B cell (primary cell): ENCODE measurements around the gene TREML2.

Experiments used
- CTCF ChIP-seq: fragments of 200-600 bp; IDR thresholded peaks from one replicate; pipeline ENCODE4 v1.8.0; 2022; ENCODE audit warnings: antibody characterized with exemption, mild to moderate bottlenecking
- EZH2 ChIP-seq: IDR thresholded peaks from 2 replicates; pipeline ENCODE4 v1.6.1; 2012; ENCODE audit warnings: borderline replicate concordance, low read depth, mild to moderate bottlenecking, moderate library complexity, low read length; ENCODE audit not compliant: insufficient read depth, poor library complexity, severe bottlenecking

GRCh38 chr6:41191569-41191968 is 9.4 kb downstream of the TREML2 start:
- TF ChIP-seq CTCF (peak; percentile 22), EZH2 (no peak)
